ENCODE measurements around the gene PARP15.

- no peak for TF ChIP-seq POLR2A (IDR thresholded peaks at IDR 0.05)
- TF ChIP-seq, protein P1, sequence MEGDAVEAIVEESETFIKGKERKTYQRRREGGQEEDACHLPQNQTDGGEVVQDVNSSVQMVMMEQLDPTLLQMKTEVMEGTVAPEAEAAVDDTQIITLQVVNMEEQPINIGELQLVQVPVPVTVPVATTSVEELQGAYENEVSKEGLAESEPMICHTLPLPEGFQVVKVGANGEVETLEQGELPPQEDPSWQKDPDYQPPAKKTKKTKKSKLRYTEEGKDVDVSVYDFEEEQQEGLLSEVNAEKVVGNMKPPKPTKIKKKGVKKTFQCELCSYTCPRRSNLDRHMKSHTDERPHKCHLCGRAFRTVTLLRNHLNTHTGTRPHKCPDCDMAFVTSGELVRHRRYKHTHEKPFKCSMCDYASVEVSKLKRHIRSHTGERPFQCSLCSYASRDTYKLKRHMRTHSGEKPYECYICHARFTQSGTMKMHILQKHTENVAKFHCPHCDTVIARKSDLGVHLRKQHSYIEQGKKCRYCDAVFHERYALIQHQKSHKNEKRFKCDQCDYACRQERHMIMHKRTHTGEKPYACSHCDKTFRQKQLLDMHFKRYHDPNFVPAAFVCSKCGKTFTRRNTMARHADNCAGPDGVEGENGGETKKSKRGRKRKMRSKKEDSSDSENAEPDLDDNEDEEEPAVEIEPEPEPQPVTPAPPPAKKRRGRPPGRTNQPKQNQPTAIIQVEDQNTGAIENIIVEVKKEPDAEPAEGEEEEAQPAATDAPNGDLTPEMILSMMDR (IDR thresholded peaks at IDR 0.05) = no peak
These were observed 32.5 kb downstream of the PARP15 start for GRCh38 chr3:122609798-122610559.
